ENCODE results near the gene MRGPRE.

The MRGPRE gene

DNA sequence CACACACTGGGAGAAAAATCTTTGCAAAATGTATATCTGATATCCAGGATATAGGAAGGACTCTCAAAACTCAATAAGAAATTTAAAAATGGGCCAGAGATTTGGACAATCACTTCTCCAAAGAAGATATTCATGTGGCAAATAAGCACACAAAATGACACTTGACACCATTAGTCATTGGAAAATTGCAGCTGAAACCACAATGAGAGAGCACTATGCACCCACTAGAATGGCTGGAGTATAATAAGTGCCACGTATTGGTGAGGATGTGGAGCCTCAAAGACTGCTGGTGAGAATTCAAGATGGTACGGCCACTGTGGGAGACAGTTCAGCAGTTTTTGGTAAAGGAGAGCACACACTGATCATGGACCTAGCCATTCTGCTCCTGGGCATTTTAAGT is 54.3 kb downstream of the MRGPRE start:
- DNase-seq, result no peak
